22Rv1 (cell line): Measurements from ENCODE around the gene EZH2.

ENCODE experiments used
- CTCF ChIP-seq: fragments of 450-650 bp; IDR thresholded peaks from 2 replicates; pipeline ENCODE4 v1.5.1; 2017; ENCODE audit warnings: mild to moderate bottlenecking
- ZFX ChIP-seq: fragments of 450-650 bp; IDR thresholded peaks from 2 replicates; pipeline ENCODE4 v1.6.1; 2017; ENCODE audit warnings: antibody characterized with exemption, borderline replicate concordance

DNA sequence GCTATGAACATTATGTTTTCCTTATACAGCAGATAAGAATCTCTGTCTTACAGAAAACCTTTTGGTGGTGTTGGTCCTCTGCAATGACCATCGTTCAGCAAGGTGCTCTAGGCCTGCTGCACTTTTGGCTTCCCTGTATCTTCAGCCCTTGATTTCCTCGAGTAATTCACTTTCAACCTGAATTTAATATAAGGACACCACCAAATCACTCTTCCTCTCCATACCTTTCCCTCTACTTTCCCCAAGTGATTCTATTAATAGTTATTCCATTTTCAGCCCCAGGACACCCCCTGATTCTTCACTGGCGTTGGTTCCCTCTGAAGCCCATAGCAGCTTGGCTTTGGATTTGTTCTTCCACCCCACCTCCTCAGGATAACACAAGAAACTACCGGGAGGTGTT, 72.2 kb downstream of the EZH2 start:
- no peak for TF ChIP-seq CTCF
- TF ChIP-seq ZFX: no peak
